ENCODE measurements around the gene S1PR4. TPM values are rescaled to one million over a fixed set of nuclear protein-coding genes. Genes with fewer than 3 reads are reported as not detected.

S1PR4 gene
- total and polyA plus RNA-seq, 4 donors: 0.50 to 2.5 (median 1.6) TPM

GRCh38 chr19:3184847-3185460, 6.4 kb downstream of the S1PR4 start:
- Histone ChIP-seq H3K4me1 (ENCODE audit: control insufficient read depth in 1 of 2, insufficient read depth in 2 of 2, low read length in 2 of 2) (no peaks in the 10 kb centered on the region), H3K27ac (ENCODE audit: low read depth in 1 of 2, low read length in 2 of 2) (no peak overlapping the region)
- intact Hi-C loops (cut with DNase I): no loop called here

DNA sequence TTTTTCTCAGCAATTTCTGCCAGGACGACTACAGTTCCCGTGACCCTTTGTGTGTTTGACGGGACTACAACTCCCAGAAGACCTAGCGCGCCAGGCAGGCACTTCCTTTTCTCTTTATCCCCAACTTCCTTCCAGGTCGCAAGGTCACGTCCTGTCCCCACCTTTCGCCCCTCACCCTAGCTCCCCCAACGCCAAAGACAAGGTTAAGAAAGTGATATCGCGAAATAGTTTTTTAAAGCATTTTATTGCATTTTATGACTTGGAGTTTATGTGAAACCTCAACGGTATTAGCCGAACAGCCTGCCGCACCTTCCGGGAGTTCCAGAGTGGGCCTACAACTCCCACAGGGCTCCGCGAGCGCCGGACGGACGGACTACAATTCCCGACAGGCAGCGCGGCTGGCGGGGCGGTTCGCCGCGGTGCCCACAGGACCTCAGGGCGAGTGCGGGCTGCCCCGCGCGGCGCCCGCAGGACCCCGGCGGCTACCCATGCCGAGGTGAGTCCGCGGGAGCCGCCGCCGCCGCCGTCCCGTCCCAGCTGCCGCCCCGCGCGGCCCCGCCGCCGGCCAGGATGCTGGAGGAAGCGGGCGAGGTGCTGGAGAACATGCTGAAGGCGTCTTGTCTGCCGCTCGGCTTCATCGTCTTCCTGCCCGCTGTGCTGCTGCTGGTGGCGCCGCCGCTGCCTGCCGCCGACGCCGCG, 7.0 kb downstream of the S1PR4 start, which contains the start of gene NCLN:
NCLN (plus strand) TSS at position 470 of the 699 bp plus-strand sequence; CDS start at position 571, 101 bp downstream.
- Histone ChIP-seq H3K9me3 (ENCODE audit: control insufficient read depth, low read length) (no peaks in the 10 kb centered on the region), H3K4me3 (ENCODE audit: low read length in 2 of 2) (peak within 1 kb of the TSS; percentile 52 to 56), H3K27me3 (ENCODE audit: control insufficient read depth in 1 of 2, insufficient read depth in 2 of 2, low read length in 1 of 2) (no peaks in the 10 kb centered on the region), H3K36me3 (ENCODE audit: control insufficient read depth in 1 of 2, insufficient read depth in 2 of 2, low read length in 1 of 2) (no peaks in the 10 kb centered on the region), H3K4me1 (ENCODE audit: control insufficient read depth in 1 of 2, insufficient read depth in 2 of 2, low read length in 2 of 2) (no peaks in the 10 kb centered on the region), H3K27ac (ENCODE audit: low read depth in 1 of 2, low read length in 2 of 2) (no peak within 1 kb of the TSS)
- DNase-seq (peak; percentile 97 to 98), ATAC-seq (ENCODE audit: low FRiP score) (peak; percentile 97)
- intact Hi-C loops (cut with DNase I): no loop called here
- WGBS, 2 donors: 0% methylated on average over 66 to 69 of the region's 69 CpGs

More at GRCh38 chr19:3184847-3185460, 6.4 kb downstream of the S1PR4 start:
- DNase-seq (peak; percentile 84 to 87), ATAC-seq (ENCODE audit: low FRiP score) (peak; percentile 76)
- Histone ChIP-seq H3K27me3 (ENCODE audit: control insufficient read depth in 1 of 2, insufficient read depth in 2 of 2, low read length in 1 of 2) (no peaks in the 10 kb centered on the region), H3K9me3 (ENCODE audit: control insufficient read depth, low read length) (no peaks in the 10 kb centered on the region), H3K4me3 (ENCODE audit: low read length in 2 of 2) (peak overlapping the region; percentile 6 to 56), H3K36me3 (ENCODE audit: control insufficient read depth in 1 of 2, insufficient read depth in 2 of 2, low read length in 1 of 2) (no peaks in the 10 kb centered on the region)
- WGBS, 2 donors: 12 to 15% methylated on average over 14 of the region's 14 CpGs

DNA sequence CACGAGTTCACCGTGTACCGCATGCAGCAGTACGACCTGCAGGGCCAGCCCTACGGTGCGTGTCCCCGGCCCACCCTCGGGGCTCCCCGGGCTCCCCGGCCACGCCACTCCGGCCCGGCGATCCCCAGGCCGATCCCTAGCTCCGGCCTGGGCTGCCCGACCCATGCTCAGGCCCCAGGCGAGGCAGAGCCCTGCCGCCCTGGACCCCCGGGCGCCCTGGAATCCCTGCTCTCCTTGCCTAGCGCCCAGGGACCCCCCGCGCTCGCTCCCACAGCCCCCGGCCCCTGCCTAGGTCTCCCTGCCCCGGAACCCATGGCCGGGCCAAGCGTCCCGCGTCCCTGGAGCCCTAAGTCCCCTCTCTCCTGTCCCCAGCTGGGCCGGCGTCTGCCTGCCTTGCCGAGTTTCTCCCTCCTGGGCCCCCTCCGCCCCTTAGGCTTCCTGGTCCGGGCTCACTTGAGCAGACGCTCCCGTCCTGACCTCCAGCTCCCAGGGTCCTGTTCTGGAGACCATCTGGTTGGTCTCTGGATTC, 7.7 kb downstream of the S1PR4 start:
- Histone ChIP-seq H3K4me3 (ENCODE audit: low read length in 2 of 2) (peak overlapping the region; percentile 52 to 56), H3K36me3 (ENCODE audit: control insufficient read depth in 1 of 2, insufficient read depth in 2 of 2, low read length in 1 of 2) (no peaks in the 10 kb centered on the region), H3K27me3 (ENCODE audit: control insufficient read depth in 1 of 2, insufficient read depth in 2 of 2, low read length in 1 of 2) (no peaks in the 10 kb centered on the region), H3K9me3 (ENCODE audit: control insufficient read depth, low read length) (no peaks in the 10 kb centered on the region), H3K4me1 (ENCODE audit: control insufficient read depth in 1 of 2, insufficient read depth in 2 of 2, low read length in 2 of 2) (no peaks in the 10 kb centered on the region), H3K27ac (ENCODE audit: low read depth in 1 of 2, low read length in 2 of 2) (no peak overlapping the region)
- DNase-seq (peak in 1 of 2 donors; percentile 77), ATAC-seq (ENCODE audit: low FRiP score) (no peak)
- WGBS, 2 donors: 0 to 1% methylated on average over 34 to 38 of the region's 38 CpGs
- intact Hi-C loops (cut with DNase I): no loop called here

GRCh38 chr19:3186891-3187661, 8.5 kb downstream of the S1PR4 start:
- no peaks in the 10 kb centered on the region for H3K4me1 ChIP-seq (ENCODE audit: control insufficient read depth in 1 of 2, insufficient read depth in 2 of 2, low read length in 2 of 2)
- WGBS, 2 donors: 74 to 76% methylated on average over 23 of the region's 23 CpGs
- intact Hi-C loops (cut with DNase I): no loop called here
- no peak overlapping the region for H3K27ac ChIP-seq (ENCODE audit: low read depth in 1 of 2, low read length in 2 of 2)
- H3K4me3 ChIP-seq (ENCODE audit: low read length in 2 of 2): no peak overlapping the region
- H3K27me3 ChIP-seq (ENCODE audit: control insufficient read depth in 1 of 2, insufficient read depth in 2 of 2, low read length in 1 of 2): no peaks in the 10 kb centered on the region
- H3K9me3 ChIP-seq (ENCODE audit: control insufficient read depth, low read length): no peaks in the 10 kb centered on the region
- no peaks in the 10 kb centered on the region for H3K36me3 ChIP-seq (ENCODE audit: control insufficient read depth in 1 of 2, insufficient read depth in 2 of 2, low read length in 1 of 2)
- ATAC-seq (ENCODE audit: low FRiP score) (no peak), DNase-seq (peak in 1 of 2 donors; percentile 73)

DNA sequence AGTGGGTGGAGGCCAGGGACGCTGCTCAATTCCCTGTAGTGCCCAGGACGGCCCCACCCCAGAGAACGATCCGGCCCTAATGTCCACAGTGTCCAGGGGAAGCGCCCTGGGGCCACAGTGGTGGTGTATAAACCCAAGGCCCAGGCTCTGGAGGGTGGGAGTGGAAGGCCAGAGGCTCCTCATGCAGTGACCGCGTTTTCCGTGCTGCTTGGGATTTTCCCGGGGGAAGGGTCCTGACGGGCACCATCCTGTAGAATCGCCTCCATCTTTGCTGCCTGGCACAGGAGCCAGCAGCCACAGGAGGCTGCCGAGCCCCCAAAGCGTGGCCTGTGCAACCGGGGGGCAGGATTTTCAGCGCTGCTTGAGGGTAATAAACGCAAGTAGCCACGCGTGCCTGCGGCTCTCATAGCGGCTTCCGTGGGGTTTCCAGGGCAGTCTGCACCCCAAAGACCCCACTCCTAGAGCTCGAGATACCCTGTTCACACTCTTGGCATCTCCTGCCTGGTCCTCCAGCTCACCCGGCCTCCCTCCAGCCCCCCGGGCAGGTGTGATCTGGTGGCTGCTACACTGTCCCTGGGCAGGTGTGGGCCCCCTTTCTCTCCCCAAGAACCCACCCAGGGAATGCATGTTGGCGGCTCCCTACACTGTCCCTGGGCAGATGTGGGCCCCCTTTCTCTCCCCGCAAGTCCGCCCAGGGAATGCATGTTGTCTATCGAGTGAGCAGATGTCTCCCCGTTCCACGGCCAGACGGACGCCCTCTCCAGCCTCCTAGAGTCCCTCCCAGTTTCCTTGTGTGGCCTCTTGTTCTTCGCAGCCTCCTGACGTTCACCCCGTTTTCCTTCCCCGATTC, 9.3 kb downstream of the S1PR4 start:
- Histone ChIP-seq H3K36me3 (ENCODE audit: control insufficient read depth in 1 of 2, insufficient read depth in 2 of 2, low read length in 1 of 2) (no peaks in the 10 kb centered on the region), H3K4me1 (ENCODE audit: control insufficient read depth in 1 of 2, insufficient read depth in 2 of 2, low read length in 2 of 2) (no peaks in the 10 kb centered on the region), H3K4me3 (ENCODE audit: low read length in 2 of 2) (no peak overlapping the region), H3K9me3 (ENCODE audit: control insufficient read depth, low read length) (no peaks in the 10 kb centered on the region), H3K27ac (ENCODE audit: low read depth in 1 of 2, low read length in 2 of 2) (no peak overlapping the region), H3K27me3 (ENCODE audit: control insufficient read depth in 1 of 2, insufficient read depth in 2 of 2, low read length in 1 of 2) (no peaks in the 10 kb centered on the region)
- peak in 1 of 2 donors; percentile 69 for DNase-seq
- intact Hi-C loops (cut with DNase I): no loop called here
- no peak for ATAC-seq (ENCODE audit: low FRiP score)
- WGBS, 2 donors: 87 to 89% methylated on average over 36 of the region's 36 CpGs

DNA sequence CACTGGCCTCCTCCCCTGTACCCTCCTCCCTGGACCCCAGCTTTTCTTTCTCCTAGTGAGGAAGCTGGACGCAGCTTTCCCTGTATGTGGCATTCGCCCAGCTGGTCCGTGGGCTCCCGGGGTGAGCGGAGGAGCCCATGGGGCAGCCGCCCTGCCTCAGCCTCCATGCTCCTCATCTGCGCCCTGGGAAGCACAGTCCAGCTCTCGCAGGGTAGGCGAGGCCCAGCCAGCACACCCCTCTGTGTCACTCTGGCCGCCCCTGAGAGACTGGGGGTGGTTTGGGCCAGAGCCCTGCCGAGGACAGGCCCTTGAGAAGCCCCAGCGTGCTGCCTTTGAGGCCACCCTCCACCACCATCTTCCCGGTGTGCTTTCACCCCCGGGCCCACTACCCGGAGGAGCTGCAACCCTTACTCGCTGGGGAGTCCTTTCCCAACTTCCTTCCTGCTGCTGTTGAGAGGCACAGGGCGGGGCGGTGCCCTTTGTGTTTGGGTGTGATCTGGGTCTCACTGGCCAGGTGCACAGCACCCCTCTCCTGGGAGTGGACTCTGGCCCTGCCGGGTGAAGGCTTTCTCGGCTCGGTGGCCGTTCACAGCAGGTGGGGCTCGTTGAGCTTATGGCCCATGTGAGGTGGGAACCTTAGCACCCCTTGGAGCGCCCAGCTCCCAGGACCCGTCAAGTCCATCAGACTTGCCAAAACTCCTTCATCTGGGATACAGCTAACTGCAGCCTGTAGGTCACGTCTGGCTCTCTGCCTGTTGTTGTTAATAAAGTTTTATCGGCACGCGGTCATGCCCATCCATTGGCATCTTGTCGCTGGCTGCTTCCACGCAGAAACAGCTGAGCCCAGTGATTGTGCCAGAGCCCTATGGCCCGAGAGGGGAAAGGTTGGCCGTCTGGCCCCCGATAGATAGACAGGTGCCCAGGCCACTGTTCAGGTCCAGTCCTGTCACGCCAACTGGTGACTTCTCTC, 10.3 kb downstream of the S1PR4 start:
- peak in 1 of 2 donors; percentile 71 for DNase-seq
- WGBS, 2 donors: 92 to 94% methylated on average over 35 of the region's 35 CpGs
- H3K27ac ChIP-seq (ENCODE audit: low read depth in 1 of 2, low read length in 2 of 2): no peak overlapping the region
- no peaks in the 10 kb centered on the region for H3K36me3 ChIP-seq (ENCODE audit: control insufficient read depth in 1 of 2, insufficient read depth in 2 of 2, low read length in 1 of 2)
- intact Hi-C loops (cut with DNase I): no loop called here
- no peak for ATAC-seq (ENCODE audit: low FRiP score)
- no peaks in the 10 kb centered on the region for H3K4me1 ChIP-seq (ENCODE audit: control insufficient read depth in 1 of 2, insufficient read depth in 2 of 2, low read length in 2 of 2)
- H3K9me3 ChIP-seq (ENCODE audit: control insufficient read depth, low read length): no peaks in the 10 kb centered on the region
- no peak overlapping the region for H3K4me3 ChIP-seq (ENCODE audit: low read length in 2 of 2)
- no peaks in the 10 kb centered on the region for H3K27me3 ChIP-seq (ENCODE audit: control insufficient read depth in 1 of 2, insufficient read depth in 2 of 2, low read length in 1 of 2)

DNA sequence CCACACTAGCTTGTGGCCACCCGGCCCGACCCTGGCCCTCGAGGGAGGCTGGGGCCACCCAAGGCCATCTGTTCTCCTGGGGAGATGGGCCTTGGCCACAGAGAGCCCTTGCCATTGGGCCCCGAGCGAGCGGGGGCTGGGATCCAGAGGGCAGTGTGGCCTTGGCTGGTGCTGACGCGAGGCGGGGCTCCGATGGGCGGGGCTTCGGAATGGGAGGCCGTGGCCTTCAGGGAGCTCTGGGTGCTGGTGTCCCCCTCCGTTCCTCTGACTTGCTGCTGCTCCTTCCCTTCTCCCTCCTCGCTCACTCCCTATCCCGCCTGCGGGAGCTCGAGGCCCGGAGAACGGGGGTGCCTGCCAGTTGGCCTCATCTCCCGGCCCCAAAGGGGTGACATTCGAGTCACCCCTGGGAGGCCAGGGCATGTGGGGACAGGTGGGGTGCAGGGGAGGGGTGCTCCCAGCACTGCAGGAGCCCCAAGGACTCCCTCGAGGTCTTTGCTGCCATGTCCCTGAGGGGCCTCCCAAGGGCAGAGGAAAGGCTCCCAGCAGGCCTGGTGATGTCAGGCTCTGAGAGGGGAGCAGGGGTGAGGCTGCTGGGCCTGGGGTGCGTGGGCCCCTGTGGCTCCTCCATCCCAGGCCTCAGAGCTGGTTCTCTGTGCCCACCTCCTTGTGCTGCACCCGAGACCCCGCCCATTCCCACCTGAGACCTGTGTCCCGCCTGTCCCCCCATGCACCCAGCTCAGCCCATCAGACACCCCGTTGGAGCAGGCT, 11.3 kb downstream of the S1PR4 start:
- ATAC-seq (ENCODE audit: low FRiP score) (no peak), DNase-seq (peak in 1 of 2 donors; percentile 71)
- no peaks in the 10 kb centered on the region for H3K27me3 ChIP-seq (ENCODE audit: control insufficient read depth in 1 of 2, insufficient read depth in 2 of 2, low read length in 1 of 2)
- intact Hi-C loops (cut with DNase I): no loop called here
- H3K4me3 ChIP-seq (ENCODE audit: low read length in 2 of 2): no peak overlapping the region
- no peaks in the 10 kb centered on the region for H3K36me3 ChIP-seq (ENCODE audit: control insufficient read depth in 1 of 2, insufficient read depth in 2 of 2, low read length in 1 of 2)
- H3K4me1 ChIP-seq (ENCODE audit: control insufficient read depth in 1 of 2, insufficient read depth in 2 of 2, low read length in 2 of 2): no peaks in the 10 kb centered on the region
- no peak overlapping the region for H3K27ac ChIP-seq (ENCODE audit: low read depth in 1 of 2, low read length in 2 of 2)
- H3K9me3 ChIP-seq (ENCODE audit: control insufficient read depth, low read length): no peaks in the 10 kb centered on the region
- 85% methylated on average over 28 of the region's 28 CpGs for WGBS, 2 donors

Data from aorta (tissue), 5 donors.